Measurements from ENCODE around the gene CBX3.

DNA sequence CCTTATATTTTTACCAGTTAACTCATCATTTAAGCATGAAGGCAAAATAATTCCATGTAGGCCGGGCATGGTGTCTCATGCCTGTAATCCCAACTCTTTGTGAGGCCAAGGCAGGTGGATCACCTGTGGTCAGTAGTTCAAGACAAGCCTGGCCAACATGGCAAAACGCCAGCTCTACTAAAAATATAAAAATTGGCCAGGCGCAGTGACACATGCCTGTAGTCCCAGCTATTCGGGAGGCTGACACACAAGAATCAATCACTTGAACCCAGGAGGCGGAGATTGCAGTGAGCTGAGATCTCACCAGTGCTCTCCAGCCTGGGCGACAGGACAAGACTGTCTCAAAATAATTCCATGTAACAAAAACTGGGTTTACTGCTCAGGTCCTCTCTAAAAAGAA is 19.3 kb upstream of the CBX3 start:
- TF ChIP-seq, protein P1, sequence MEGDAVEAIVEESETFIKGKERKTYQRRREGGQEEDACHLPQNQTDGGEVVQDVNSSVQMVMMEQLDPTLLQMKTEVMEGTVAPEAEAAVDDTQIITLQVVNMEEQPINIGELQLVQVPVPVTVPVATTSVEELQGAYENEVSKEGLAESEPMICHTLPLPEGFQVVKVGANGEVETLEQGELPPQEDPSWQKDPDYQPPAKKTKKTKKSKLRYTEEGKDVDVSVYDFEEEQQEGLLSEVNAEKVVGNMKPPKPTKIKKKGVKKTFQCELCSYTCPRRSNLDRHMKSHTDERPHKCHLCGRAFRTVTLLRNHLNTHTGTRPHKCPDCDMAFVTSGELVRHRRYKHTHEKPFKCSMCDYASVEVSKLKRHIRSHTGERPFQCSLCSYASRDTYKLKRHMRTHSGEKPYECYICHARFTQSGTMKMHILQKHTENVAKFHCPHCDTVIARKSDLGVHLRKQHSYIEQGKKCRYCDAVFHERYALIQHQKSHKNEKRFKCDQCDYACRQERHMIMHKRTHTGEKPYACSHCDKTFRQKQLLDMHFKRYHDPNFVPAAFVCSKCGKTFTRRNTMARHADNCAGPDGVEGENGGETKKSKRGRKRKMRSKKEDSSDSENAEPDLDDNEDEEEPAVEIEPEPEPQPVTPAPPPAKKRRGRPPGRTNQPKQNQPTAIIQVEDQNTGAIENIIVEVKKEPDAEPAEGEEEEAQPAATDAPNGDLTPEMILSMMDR (IDR thresholded peaks at IDR 0.05), result no peak
- TF ChIP-seq POLR2A (IDR thresholded peaks at IDR 0.05), result peak in 2 of 3 donors; percentile 28 to 29

Data from body of pancreas (tissue), 4 donors.